CD4-positive, alpha-beta T cell treated with Interferon gamma for 1 hour (primary cell): ENCODE data around the gene C15orf62.

Experiments used
- DNase-seq: peaks from one replicate; pipeline ENCODE4 v3.0.0-alpha.2; 2020

Gene C15orf62

DNA sequence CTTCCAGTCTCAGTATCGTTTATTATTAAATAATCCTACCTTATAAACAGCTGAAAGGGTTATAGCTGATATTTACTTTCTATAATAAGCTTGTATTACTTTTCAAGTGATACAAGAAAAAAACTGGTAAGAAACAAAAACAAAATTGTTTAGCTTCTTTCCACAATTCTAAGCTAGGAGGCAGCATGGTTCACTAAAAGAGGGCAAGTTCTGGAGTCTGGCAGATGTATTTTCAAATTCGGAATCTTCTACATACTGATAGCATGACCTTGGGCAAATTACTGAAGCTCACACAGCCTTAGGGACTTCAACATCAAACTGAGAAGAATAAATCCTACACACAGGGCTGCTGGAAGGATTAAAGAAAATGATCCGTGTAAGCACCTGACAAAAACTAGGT lies 15.4 kb downstream of the C15orf62 start:
- DNase-seq = no peak

DNA sequence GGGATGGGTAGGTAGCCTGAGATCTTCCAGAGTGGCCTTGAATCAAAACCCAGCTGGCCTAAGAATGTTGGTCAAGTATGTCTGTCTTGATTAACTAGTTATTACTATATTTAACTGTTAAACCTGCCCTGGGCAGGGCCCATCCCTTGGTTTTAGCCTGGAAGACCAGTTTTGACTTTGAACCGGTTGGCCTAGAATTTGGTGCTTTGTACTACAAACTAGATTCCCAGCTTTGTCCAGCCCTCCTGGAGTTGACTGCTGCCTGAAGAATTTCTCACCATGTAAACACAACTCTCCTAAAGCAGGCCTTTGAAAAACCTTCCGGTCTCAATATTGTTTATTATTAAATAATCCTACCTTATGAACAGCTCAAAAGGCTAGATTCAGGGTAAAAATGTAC lies 16.0 kb downstream of the C15orf62 start:
- DNase-seq = no peak

GRCh38 chr15:40787344-40787841 lies 17.6 kb downstream of the C15orf62 start:
- DNase-seq = no peak

DNA sequence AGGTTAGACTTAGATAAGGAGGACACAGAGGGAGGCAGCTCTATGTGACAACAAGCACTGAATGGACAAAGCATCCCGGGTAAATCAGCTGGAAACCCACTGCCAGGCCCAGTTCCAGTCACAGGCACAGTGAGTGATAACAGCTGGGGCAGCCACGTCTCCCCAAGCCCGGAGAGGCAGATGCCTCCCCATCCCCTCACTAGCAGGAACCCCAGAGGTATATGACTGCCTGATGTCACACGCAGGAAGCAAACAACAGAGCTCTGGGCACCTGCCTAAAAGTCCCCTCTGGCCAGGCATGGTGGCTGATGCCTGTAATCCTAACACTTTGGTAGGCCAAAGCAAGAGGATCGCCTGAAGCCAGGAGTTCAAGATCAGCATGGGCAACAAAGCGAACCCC lies 18.2 kb downstream of the C15orf62 start:
- no peak for DNase-seq

GRCh38 chr15:40789119-40789518 lies 19.3 kb downstream of the C15orf62 start:
- no peak for DNase-seq

GRCh38 chr15:40789999-40790398 lies 20.2 kb downstream of the C15orf62 start:
- no peak for DNase-seq

DNA sequence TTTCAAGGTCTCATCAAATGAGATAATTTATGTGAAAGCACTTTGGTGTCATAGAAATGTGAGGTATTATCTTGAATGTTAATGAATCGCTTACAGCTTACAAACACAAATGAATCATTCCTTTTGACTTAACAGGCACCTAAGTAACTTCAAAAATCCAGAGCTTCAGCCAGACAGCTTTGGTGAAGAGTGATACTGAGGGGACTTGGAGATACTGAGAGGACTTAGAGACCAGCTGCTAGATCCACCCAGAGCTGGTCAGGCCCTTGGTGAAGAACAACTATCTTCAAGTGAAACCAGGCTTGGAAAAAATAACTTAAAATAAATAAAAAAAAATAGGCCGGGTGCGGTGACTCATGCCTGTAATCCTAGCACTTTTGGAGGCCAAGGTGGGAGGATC lies 20.9 kb downstream of the C15orf62 start:
- no peak for DNase-seq

- DNase-seq = no peak
Observed at GRCh38 chr15:40792394-40792793, 22.6 kb downstream of the C15orf62 start.

GRCh38 chr15:40793216-40793989 lies 23.6 kb downstream of the C15orf62 start:
- DNase-seq = no peak

GRCh38 chr15:40796041-40796440 lies 26.3 kb downstream of the C15orf62 start:
- DNase-seq = no peak

DNA sequence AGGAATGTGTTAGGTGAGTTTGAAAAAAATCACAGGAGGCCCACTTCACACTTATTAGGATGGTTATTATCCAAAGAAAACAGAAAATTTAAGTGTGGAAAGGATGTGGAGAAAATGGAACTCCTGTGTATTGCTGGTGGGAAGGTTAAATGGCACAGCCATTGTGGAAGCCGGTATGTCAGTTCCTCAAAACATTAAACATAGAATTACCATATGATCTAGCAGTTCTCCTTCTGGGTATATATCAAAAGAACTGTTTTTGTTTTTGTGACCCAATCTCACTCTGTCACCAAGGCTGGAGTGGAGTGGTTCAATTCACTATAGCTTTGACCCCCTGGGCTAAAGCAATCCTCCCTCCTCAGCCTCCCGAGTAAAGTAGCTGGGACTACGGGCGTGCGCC lies 26.7 kb downstream of the C15orf62 start:
- no peak for DNase-seq

GRCh38 chr15:40799523-40799922 lies 29.7 kb downstream of the C15orf62 start:
- no peak for DNase-seq

GRCh38 chr15:40803076-40803475 lies 33.3 kb downstream of the C15orf62 start:
- DNase-seq = no peak

- no peak for DNase-seq
Observed at GRCh38 chr15:40803688-40804087, 33.9 kb downstream of the C15orf62 start.

- no peak for DNase-seq
Observed at GRCh38 chr15:40806672-40807027, 36.9 kb downstream of the C15orf62 start.

DNA sequence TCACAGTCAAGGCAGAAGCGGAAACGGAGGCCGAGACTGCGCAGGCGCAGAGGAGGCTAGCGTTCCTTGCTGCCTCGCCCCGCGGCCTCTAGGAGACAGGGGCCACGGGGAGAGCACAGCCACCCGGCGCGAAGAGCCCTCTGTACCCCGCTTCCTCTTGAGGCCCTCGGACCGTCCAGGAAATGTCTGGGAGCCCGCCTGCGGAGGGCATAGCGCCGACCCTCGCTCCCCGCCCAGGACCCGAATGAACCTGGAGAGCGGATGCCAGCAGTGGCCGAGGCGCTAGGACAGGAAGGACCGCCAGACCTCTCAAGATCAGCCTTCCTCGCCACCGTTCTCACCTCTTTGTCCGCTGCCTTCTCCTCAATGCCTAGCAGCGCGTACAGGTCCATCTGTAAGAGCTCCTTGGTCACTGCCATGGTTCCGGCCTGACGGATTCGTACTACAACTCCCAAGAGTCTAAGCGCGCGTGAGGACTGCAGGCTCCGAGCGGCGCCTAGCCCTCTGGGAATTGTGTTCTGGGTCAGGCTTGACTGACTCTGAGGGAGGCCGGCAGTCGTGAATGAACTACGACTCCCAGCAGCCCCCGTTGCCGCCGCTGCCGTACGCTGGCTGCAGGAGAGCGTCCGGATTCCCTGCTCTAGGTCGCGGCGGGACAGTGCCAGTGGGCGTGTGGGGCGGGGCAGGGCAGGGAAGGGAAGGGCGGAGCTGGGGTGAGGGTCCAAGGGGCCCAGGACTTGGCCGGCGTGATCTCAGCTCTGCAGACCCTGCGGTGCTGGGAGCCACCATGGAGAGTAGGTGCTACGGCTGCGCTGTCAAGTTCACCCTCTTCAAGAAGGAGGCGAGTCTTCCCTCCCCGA lies 37.5 kb downstream of the C15orf62 start, which contains the start of the genes DNAJC17 and ZFYVE19:
Gene DNAJC17, minus strand, starts transcription at position 446 of the 860 bp plus-strand sequence. Its CDS starts 27 bp downstream, at position 419.
Gene ZFYVE19, plus strand, starts transcription at position 62 of the 860 bp plus-strand sequence. Its CDS starts 501 bp downstream, at position 563.
- DNase-seq = peak; percentile 94

DNA sequence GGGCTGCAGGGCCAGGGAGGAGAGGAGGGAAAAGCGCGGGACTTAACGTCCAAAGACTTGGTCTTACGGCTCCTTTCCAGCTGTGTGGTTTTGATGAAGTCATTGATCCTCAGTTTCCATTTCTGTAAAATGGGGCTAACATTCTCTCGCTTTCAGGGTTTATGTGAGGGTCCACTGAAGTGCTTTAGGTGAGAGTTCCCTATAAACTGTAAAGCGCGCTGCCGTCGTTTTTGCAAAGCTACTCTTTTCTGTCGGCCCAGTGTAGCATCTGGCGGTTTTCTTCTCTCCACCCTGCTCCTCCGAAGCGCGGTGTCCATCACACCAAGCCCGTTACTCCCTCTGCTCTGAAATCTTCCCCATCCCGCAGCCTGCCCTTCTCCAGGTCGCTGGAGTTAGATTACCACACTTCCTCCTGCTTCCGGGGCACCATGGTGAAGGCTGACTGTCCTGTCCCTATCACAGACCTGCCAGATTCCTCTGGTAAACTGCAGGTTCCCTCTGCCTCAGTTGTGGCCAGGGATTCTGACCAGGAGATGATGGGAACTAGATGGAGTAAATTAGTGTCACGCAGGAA lies 38.2 kb downstream of the C15orf62 start:
- no peak for DNase-seq

DNA sequence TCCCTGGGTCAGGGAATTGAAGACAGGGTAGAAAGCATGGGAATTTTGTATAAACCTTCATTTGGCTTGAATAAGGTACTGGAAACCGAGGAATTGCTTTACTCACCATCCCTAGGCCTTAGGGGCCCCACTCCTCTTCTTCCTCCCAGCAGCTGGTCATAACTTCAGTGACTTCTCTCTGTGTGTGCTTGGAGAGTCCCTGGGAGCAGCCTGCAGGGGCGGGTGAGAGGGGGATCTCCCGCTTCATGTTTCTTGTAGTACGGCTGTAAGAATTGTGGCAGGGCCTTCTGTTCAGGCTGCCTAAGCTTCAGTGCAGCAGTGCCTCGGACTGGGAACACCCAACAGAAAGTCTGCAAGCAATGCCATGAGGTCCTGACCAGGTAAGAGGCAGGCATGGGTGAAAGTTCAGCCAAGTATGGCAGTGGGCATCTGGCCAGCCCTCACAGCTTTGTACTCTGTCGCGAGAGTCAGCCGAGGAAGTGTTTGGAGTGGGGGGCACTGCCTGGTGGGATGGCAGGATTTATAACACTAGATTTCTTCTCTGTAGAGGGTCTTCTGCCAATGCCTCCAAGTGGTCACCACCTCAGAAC lies 39.2 kb downstream of the C15orf62 start:
- DNase-seq = no peak

- no peak for DNase-seq
Observed at GRCh38 chr15:40812721-40813425, 43.1 kb downstream of the C15orf62 start.

- no peak for DNase-seq
Observed at GRCh38 chr15:40815042-40815698, 45.4 kb downstream of the C15orf62 start.

DNA sequence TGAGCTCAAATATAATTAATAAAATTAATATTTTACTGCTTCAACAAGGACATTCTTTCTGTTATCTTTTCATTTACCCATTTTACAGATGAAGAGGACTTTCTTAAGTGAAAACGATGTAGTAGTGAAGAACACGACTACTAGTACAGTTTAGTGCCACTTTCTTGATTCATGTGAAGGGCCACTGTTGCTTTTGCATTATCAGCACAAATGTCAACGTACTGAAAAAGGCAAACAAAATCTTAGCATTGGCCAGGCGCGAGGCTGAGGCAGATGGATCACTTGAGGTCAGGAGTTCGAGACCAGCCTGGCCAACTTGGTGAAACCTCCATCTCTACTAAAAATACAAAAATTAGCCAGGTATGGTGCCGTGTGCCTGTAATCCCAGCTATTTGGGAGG lies 49.3 kb downstream of the C15orf62 start:
- DNase-seq = no peak

DNA sequence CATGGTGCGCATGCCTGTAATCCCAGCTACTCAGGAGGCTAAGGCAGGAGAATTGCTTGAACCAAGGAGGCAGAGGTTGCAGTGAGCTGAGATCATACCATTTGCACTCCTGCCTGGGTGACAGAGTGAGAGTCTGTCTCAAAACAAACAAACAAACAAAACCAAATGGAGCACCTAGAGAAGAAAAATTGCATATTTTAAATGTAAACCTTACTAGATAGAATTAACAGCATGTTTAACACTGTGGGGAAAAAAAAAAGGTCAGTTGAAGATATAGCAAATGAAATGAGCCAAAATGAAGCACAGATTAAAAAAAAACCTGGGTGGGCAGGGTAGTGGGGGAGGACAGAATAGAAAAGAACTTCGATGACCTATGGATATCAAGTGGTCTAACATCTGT lies 51.4 kb downstream of the C15orf62 start:
- DNase-seq = no peak
